ENCODE results near the gene NINL. TPM values are rescaled to one million over a fixed set of nuclear protein-coding genes. Genes with fewer than 3 reads are reported as not detected.
A peak's percentile ranks its signal among the peaks of the same experiment; 100 is the strongest.

Gene NINL
- total RNA-seq, 6 experiments from 2014 or later, result 3.6 to 16.0 (median 7.1) TPM

GRCh38 chr20:25422032-25422431 is 163.3 kb downstream of the NINL start:
- ATAC-seq (no peak), DNase-seq (no peak)
- no peak for TF ChIP-seq POLR2A (IDR thresholded peaks at IDR 0.05)
- no peak for TF ChIP-seq CTCF (IDR thresholded peaks at IDR 0.05)
- Histone ChIP-seq H3K36me3 (no peaks in the 10 kb centered on the region), H3K4me3 (no peak overlapping the region), H3K4me1 (no peaks in the 10 kb centered on the region), H3K27me3 (no peaks in the 10 kb centered on the region), H3K27ac (no peak overlapping the region), H3K9me3 (no peaks in the 10 kb centered on the region)
- WGBS (ENCODE audit: insufficient coverage, low coverage, low lambda C conversion rate, missing lambda C conversion rate), result 83% methylated on average over 3 of the region's 4 CpGs
- intact Hi-C loops (cut with DNase I), result loop anchor here in 1 of 2 donors (10.0 kb wide), 1 partner anchor 73 kb away; no protein-coding TSS in a partner anchor

- no peak overlapping the region for H3K4me3 ChIP-seq
- intact Hi-C loops (cut with DNase I), result loop anchor here in 1 of 2 donors (10.0 kb wide), 1 partner anchor 74 kb away; no protein-coding TSS in a partner anchor
- no peak overlapping the region for H3K27ac ChIP-seq
- TF ChIP-seq CTCF (IDR thresholded peaks at IDR 0.05) (no peak), POLR2A (IDR thresholded peaks at IDR 0.05) (no peak)
- H3K27me3 ChIP-seq, result no peaks in the 10 kb centered on the region
- H3K9me3 ChIP-seq, result no peaks in the 10 kb centered on the region
- H3K4me1 ChIP-seq, result no peaks in the 10 kb centered on the region
- DNase-seq (no peak), ATAC-seq (no peak)
- H3K36me3 ChIP-seq, result no peaks in the 10 kb centered on the region
Observed at GRCh38 chr20:25421102-25421501, 164.2 kb downstream of the NINL start.

GRCh38 chr20:25418776-25419175 is 166.6 kb downstream of the NINL start:
- intact Hi-C loops (cut with DNase I), result no loop called here
- Histone ChIP-seq H3K4me1 (no peaks in the 10 kb centered on the region), H3K9me3 (no peaks in the 10 kb centered on the region), H3K27ac (no peak overlapping the region), H3K4me3 (no peak overlapping the region), H3K27me3 (no peaks in the 10 kb centered on the region), H3K36me3 (no peaks in the 10 kb centered on the region)
- TF ChIP-seq CTCF (IDR thresholded peaks at IDR 0.05), result no peak
- no peak for TF ChIP-seq POLR2A (IDR thresholded peaks at IDR 0.05)
- 71% methylated on average over 1 of the region's 1 CpG for WGBS (ENCODE audit: insufficient coverage, low coverage, low lambda C conversion rate, missing lambda C conversion rate)
- DNase-seq (no peak), ATAC-seq (no peak)

- Histone ChIP-seq H3K9me3 (no peaks in the 10 kb centered on the region), H3K36me3 (no peaks in the 10 kb centered on the region), H3K27me3 (no peaks in the 10 kb centered on the region), H3K4me3 (no peak overlapping the region), H3K27ac (no peak overlapping the region), H3K4me1 (peaks cover 0 to 7% (median 3%) of the 10 kb centered on the region in 4 donors)
- WGBS (ENCODE audit: insufficient coverage, low coverage, low lambda C conversion rate, missing lambda C conversion rate), result 95% methylated on average over 5 of the region's 5 CpGs
- TF ChIP-seq POLR2A (IDR thresholded peaks at IDR 0.05) (no peak), CTCF (IDR thresholded peaks at IDR 0.05) (no peak)
- intact Hi-C loops (cut with DNase I), result no loop called here
- ATAC-seq, result no peak
- DNase-seq, result no peak
Observed at GRCh38 chr20:25408890-25409289, 176.4 kb downstream of the NINL start.

- Histone ChIP-seq H3K27me3 (no peaks in the 10 kb centered on the region), H3K27ac (no peak overlapping the region), H3K9me3 (no peaks in the 10 kb centered on the region), H3K4me1 (peaks cover 0 to 7% (median 3%) of the 10 kb centered on the region in 4 donors), H3K36me3 (no peaks in the 10 kb centered on the region), H3K4me3 (peak overlapping the region; percentile 26 to 77 (median 68))
- 3% methylated on average over 4 of the region's 4 CpGs for WGBS (ENCODE audit: insufficient coverage, low coverage, low lambda C conversion rate, missing lambda C conversion rate)
- ATAC-seq, result no peak
- TF ChIP-seq POLR2A (IDR thresholded peaks at IDR 0.05) (no peak), CTCF (IDR thresholded peaks at IDR 0.05) (no peak)
- intact Hi-C loops (cut with DNase I), result no loop called here
- DNase-seq, result no peak
Observed at GRCh38 chr20:25408170-25408547, 177.2 kb downstream of the NINL start.

Measured in right lobe of liver (tissue), 6 donors.